ENCODE measurements around the gene TRAPPC3L.

TRAPPC3L gene

DNA sequence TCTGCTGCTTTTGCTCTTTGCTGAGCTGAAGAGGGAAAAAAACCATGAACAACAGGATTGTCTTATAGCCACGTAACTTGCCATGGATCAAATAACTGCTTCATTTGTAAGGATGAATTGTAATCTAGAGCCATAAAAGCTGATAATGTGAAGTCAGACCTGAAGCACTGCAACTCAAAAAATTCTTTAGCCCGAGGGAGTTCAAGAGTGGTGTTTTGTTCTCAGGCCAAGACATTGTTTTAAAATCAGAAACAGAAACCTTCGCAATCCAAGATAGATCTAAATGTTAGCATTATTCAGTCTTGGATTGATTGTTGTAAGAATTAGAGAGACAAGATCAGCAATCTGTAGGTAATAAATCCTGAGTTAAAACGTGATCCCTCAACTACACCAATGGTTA is at the start of gene TRAPPC3L:
TRAPPC3L (minus strand) TSS at position 34 of the 400 bp plus-strand sequence. CDS start 170 bp downstream, outside the sequence.
- no peak for DNase-seq

DNA sequence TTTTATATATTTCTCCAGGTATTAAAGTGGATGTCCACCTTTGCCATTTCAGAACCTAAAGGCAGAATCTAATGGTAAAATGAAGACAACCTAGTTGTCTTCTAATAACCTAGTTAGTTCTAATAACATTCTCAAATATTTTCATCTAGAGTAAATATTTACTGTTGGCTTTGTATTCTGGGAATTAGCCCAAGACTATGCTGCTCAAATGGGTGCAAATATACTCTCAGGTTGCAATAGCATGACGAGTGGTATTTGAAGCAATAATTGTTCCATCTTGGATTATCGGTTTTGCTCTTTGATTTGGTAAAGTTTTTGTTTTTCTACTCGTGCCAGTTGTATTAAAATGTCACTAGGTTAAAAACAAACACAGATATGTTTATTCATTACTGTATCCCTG is 49.8 kb upstream of the TRAPPC3L start:
- no peak for DNase-seq

DNA sequence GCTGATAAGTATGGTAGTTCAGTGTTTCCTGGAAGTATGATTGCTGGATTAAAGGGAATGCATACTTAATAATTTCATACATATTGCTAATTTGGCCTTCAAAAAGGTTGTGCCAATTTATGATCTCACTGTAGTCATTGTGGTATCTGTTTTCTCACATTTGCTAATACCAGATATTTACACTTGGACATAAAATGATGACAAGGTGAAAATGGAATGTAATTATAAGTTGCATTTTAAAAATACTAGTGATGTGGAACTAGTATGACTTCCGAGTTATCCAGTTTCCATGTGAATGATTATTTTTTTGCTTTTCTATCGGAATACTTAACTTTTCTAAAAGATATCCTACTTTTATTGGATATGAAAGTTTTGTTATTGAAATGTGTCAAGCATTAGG is 41.3 kb upstream of the TRAPPC3L start:
- no peak for DNase-seq

DNA sequence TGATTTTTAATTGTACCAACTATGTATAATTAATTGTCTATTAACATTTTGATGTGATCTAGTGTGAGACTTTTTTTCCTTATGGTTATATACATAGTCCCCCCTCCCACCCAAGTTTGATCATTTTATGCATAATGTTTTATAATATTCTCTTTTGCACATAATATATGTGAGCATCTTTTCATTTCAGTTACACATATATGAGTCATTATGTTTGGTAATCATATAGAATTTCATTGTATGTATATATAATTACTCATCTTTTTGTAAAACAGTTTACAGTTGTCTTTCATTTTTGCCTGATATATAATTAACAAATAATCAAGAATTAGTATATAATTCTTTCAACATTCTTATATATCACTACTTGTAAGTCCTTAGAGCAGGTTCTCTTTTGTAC is 40.8 kb upstream of the TRAPPC3L start:
- no peak for DNase-seq

DNA sequence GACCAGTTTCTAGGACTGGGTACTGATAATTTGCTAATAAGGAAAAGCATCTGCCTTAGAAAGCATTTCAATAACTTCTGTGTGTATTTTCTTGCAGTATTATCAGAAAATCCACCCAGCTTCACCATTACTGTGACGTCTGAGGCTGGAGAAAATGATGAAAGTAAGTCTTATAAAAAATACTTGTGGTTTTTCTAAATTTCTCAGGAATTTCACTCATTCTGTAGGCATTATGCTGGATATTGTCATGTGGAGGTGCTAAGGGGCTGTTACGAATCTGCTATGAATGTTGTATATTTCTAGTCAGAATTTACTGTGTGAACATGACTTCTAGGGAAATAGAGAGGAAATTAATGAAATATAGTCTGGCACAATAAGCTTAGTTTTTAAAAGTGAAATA is 34.7 kb upstream of the TRAPPC3L start:
- no peak for DNase-seq

DNA sequence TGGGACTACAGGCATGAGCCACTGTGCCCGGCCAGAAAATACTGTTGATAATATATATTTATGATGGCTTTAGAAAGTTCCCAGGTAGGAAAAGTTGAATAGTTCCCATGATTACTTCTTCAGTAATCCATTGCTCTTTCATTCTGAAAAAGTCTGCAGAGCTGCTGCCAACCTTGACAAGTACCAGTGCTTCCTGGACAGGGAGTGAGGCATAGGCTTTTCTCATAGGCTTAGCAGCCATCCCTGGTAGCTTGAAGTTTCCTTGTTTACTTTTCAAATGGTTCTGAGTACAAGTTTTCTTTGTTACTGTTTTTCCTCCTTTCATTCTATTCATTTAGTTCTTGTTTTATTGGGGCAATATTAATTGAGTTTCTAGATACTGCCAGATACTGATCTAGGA is 33.7 kb upstream of the TRAPPC3L start:
- DNase-seq: no peak

DNA sequence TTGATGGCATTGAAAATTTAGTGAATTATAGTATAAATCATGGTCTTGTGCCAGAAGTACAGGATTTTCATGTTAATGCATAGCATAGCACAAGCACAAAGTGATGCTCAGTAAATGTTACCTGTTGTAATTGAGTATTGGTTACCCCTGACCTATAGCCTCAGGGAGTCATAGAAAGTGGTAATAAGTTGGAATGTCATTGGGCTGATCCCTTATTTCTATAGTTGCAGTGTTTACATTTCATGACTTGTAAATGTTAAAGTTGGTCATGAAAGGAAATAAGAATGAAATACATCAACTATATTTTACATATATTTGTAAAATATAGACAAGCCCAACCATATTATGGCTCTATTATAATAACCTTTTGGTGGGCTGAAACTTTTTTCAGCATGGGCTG is 32.9 kb upstream of the TRAPPC3L start:
- DNase-seq: no peak

DNA sequence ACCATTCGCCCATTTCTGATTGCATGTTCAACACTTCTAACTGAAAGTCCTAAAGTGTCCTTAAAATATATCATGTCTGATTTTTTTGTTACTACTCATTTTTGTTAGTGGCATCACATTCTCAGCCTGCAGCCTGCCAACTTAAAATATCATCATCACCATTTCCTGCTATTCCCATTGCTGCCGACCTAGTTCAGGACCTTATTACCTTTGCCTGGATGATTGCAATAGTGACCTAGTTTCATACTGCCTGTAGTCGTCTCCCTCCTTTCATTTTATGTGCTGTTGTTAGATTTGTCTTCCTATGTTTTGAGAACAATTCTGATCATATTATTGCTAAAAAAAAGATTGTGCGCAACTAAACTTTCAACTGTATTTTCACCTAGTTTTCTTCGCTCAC is 32.0 kb upstream of the TRAPPC3L start:
- no peak for DNase-seq

DNA sequence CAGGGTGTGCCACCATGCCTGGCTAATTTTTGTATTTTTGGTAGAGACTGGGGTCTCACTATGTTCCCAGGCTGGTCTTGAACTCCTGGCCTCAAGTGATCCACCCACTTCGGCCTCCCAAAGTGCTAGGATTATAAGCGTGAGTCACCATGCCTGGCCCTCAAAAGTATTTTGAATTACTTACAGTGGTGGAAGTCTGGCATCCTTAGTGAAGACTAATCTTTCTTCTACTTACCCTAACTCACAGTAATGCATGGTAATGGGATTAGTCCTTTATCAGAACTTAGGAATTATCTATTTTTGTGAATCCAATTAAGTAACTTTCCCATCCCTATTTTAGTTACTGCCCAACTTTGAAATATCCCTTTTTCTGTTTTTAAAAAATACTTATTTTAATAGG is 29.7 kb upstream of the TRAPPC3L start:
- no peak for DNase-seq

DNA sequence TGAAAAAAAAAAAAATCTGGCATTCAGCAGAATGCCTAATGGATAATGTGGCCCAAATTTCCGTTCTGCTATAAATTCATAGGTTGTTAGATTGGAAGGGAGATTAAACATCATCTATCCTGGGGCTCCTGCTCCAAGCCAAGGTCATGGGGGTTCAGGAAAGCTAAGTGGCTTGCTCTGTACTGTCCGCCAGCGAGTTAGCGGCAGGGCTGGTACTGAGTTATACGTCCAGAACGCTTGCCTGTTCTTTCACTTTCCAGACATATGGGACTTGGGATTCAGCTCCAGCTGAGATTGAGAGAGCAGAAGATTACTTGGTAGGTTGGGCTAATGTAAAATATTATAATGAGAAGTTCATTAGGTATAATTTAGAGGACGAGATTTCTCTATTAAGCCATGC is 26.7 kb upstream of the TRAPPC3L start:
- no peak for DNase-seq

DNA sequence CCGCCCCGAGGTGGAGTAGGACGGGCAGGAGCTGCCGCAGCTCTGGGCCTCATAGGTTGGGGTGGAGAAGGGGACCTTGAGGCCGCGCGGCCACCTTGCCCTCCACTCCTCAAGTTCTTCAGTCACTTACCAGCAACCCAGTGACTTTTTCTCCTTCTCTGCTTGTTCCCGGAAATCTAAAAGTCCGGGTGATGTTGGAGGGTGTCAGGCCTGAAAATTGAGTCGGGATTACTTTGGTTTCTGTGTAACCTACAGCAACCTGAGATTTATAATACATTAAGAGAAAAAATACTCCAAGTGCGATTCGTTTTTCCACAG is 26.2 kb upstream of the TRAPPC3L start:
- no peak for DNase-seq

DNA sequence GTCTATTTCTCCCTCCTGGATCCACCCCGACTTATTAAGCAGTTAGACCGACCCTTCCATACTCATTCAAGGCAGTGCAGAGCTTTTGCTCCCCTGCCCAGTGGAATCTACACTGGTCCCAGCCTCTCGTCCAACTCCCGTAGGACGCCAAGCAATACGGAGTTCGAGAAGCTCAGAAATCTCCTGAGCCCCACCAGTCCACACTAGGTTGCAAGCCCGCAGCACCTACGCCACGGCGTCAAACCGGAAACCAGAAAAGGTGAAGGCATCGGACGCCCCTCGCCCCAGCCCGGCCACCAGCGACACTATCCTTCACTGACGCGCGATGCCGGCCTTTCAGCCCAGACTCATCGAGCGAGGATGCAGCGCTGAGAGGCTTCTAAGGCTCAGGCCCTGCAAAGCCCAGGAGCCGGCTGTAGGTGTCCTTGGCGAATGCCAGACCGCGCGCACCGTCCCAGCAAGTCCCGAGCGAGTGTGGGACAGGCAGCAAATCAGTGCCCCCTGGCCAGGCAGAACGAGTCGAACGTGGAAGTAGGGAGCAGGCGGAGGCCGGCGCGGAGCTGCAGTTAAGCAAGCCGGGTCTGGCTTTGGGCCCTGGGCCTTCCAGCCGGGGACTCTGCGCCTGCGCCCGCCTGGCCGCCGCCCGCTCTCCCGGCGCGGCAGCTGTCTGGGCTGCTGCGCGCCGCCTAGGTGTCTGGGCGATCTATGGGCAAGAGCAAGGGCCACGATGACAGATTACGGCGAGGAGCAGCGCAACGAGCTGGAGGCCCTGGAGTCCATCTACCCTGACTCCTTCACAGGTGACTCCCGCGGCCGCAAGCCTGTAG is 25.6 kb upstream of the TRAPPC3L start, which contains the start of gene RWDD1:
RWDD1 (plus strand) TSS at position 649 of the 827 bp plus-strand sequence; CDS start at position 728, 79 bp downstream.
- DNase-seq: peak; percentile 99

DNA sequence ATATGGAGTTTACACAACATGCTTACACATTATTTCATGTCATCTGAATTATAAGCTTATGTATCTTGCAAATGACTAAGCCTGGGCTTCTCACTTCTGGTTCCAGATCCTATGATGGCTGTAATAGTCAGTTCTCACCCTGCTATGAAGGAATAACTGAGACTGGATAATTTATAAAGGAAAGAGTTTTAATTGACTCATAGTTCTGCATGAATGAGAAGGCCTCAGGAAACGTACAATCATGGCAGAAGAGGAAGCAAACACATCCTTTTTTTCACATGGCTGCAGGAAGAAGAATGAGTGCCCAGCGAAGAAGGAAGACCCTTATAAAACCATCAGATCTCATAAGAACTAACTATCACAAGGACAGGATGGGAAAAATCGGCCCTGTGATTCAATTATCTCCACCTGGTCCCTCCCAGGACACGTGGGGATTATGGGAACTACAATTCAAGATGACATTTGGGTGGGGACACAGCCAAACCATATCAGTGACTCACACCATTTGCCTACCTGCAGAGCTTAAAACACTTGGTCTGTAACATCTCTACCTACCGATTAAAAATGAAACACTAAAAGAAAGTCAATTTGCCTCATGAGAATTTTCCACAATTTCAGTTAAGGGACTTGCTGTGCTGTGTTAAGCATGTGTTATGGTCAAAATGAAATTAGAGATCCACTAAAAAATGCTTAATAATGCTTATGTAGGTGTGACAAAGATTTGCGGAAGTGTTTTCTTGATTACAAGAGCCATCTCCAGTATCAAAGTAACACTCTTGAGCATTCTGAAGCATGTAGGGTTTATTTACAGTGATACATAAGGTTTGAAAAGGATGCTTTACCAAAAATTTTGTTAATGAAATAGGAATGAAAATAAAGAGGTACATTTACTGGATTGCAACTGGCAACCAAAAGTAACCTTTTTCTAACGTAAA is 23.6 kb upstream of the TRAPPC3L start:
- no peak for DNase-seq

DNA sequence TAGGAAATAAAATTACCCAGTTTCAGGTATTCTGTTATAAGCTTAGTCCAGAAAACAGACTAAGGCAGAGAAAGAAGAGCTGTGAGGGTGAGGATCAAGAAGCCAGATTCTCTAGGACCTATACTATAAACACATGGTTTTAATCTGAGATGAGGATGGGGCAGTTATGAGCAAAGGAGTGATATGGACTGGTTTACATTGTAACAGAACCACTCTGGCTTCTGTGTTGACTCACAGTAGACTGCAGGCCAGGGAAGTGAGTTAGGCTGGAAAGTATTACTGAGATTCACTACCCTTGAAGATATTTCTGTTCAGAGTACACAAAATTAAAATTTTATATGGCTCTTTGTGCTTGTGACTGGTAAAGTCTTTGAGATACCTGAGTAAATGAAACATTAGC is 22.6 kb upstream of the TRAPPC3L start:
- no peak for DNase-seq

DNA sequence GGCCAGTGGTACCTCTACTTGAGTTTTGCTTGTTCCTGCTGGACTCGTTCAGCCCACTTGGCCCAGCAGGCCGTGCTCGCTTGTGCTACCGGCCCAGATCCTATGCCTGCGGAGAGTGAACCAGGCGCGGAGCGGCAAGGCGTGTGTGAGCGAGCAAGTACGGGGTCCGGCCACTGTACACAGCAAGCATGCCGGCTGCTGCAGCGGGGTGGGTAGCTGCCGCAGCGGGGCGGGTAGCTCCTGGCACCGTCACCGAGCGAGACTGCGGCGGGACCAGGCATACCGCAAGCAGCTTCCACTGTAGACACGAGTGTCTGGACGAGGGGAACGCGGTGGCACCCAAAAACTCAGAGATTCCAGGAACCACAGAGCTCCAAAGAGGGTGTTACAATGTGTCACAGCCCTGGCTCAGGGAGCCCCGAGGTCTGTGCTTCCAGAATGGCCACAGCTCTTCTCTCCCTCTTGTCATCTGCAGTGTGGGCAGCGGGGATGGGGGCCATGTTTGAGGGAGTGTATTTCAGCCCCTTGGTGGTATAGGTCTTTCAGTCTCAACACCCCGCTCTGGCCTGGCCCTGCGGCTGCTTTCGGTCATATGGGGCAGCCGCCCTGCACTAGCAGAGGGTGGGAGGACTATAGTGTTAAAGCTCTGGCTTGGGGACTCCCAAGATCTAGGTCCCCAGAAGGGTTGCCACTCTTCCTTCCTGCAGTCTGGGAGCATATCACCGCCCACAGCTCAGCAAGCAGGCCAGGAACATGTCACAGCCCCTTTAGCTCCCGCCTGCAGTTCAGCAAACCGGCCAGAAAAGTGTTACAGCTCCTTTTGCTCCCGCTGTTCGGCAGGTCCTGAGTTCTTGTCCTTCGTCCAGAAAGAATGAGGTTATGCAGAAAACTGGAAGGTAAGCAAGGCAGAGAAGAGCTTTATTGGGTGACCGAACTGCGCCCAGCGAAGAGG is 19.7 kb upstream of the TRAPPC3L start:
- peak; percentile 8 for DNase-seq

DNA sequence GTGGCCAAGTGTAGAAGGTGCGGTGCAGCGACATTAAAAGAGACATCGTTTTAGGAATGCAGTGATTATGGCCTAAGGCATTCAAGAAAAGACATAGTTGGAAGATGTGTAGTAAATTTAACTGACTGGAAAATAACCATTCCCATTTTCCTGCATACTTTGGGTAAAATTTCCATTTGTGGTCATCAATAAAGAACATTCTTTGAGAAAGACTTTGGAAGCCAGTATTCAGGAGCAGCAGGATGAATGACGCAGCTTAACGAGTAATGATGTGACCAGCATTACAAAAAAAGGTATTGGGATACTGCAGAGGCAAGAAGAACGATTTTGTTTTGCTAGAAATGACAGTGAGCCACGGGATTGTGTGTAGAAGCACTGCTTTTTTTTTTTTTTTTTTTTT is 18.8 kb upstream of the TRAPPC3L start:
- no peak for DNase-seq

DNA sequence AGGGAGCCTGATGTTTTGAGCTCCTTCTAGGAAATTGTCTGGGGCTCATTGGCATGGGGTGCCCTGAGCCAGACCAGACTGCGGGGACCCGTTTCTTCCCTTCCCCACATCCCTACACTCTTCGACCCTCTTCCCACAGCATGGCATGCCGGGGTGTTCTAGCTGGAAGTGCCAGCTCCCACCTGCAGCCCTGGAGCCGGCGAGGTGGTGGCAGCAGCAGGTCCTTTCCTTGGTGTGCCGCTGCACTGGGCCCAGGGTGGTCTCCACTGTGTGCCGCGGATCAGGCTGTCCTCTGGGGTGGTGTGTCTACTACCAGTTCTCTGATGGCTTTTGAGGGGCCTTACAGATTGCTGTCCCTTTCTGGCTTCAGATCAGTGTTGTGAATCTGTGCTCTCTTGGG is 18.3 kb upstream of the TRAPPC3L start:
- DNase-seq: no peak

DNA sequence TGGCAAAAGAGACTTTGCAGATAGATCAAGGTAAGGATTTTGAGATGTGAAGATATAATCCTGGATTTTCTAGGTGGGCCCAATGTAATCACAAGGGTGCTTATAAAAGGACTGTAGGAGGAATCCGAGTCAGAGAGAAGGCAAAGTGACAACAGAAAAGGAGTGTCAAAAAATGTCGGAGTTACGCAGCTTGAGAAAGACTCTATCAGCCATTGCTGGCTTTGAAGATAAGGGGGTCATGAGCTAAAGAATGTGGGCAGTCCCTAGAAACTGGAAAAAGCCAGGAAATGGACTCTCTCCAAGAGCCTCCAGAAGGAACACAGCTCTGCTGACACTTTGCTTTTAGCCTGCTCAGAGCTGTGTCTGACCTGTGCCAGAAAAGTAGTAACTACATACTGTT is 17.1 kb upstream of the TRAPPC3L start:
- no peak for DNase-seq

DNA sequence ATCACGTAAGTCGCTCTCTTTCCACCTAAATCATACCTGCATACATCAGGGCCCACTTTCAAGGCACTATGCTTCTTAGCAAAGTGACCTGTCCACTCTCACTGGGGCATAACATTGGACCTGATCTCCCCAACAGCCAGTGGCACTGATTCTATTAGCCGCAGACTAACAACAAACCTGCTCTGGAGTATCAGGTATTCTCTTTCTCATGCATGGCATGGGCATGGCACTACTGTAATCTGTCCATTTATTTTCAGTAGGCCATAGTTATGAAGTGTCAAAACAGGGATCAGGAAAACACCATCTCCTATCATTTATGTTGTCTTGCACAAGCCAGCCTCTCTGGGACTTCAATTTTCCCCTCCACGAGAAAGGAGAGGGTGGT is 16.5 kb upstream of the TRAPPC3L start:
- no peak for DNase-seq

DNA sequence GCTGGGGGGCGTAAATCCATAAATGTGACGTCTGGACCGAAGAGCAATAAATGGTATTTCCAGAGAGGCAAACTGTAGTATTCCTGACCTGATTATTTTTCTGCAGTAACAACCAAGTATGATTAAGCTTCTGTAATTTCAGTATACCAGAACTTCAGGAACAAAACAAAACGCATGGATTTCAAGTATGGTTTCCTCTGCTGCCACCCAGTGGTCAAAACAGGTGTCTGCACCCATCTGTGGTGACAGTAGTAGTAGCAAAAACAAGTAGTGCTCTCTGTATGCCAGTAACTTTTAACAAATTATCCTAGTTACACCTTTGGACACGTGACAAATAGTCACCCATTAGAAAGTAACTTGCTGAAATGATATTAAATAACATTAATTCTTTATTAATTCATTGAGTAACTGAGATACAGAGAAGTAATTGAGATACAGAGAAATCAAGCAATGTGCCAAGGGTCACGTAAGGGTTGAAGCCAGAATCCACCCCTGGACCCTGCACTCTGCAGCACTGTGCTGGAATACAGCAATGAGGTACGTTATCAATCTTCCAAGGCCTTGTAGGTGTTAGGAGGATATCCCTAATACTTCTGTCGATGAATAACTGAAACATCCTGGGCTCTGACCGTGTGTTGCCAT is 16.0 kb upstream of the TRAPPC3L start:
- peak; percentile 72 for DNase-seq

DNA sequence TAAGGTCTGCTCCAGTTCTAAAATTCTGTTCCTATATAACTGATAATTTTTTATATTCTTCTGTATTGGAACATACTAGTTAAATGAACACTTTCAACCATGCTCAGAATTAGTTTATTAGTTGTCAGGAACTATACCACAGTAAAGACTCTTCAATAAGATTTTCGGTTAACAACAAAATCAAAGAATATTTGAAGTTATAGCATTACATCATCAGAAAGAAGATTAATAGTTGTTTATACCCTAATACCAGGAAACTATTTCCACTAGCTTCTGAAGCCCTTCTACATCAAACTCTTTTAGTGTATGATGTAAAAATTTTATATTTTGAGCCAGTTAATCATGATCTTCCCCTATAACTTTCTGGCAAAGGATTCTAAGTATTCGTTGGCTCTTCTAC is 14.6 kb upstream of the TRAPPC3L start:
- no peak for DNase-seq

DNA sequence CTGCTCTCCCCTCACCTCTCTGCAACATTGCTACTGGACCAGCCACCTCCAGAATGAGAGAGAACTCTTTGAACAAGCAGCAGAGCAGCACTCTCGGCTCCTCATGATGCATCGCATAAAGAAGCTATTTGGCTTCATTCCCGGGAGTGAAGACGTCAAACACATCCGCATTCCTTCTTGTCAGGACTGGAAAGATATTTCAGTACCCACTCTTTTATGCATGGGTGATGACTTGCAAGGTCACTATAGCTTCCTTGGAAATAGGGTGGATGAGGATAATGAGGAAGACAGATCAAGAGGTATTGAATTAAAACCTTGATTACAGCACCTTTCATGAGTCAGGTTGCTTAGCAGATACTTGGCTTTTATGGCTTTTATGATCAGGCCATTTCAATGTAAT is 12.4 kb upstream of the TRAPPC3L start:
- no peak for DNase-seq
